ENCODE measurements around the gene ETFB. TPM values are rescaled to one million over a fixed set of nuclear protein-coding genes. Genes with fewer than 3 reads are reported as not detected.

The ETFB gene
- total and polyA plus RNA-seq, 9 of the 15 experiments (the other 6 are each of a cell fraction or from before 2014, with no cell fraction given), result 18.1 to 143 (median 96.1) TPM

- TF ChIP-seq CTCF (IDR thresholded peaks at IDR 0.05 in 2 of 3, conservative IDR thresholded peaks at IDR 0.05 in 1 of 3; ENCODE audit: insufficient read depth in 2 of 3, low read depth in 1 of 3, low read length in 3 of 3) (peak; percentile 44 to 69 (median 50); a peak in 5 of 6 replicates), SMC3 (conservative IDR thresholded peaks at IDR 0.05; ENCODE audit: insufficient read depth, low read depth, low read length) (0 out of 2 replicates have a peak, but pooled peaks have one; percentile 34), ARID1B (IDR thresholded peaks at IDR 0.05) (no peak), GTF2B (IDR thresholded peaks at IDR 0.05; ENCODE audit: extremely low read depth, insufficient read length) (no peak), ELK3 (CRISPR knock-in tag; IDR thresholded peaks at IDR 0.05) (no peak), ZBTB40 (IDR thresholded peaks at IDR 0.05) (no peak), ZBTB40 (CRISPR knock-in tag; IDR thresholded peaks at IDR 0.05) (no peak), GATA2 (CRISPR knock-in tag; IDR thresholded peaks at IDR 0.05) (no peak), RBM25 (IDR thresholded peaks at IDR 0.05; ENCODE audit: low read depth, low read length, severe bottlenecking) (peak; percentile 71)
Observed at GRCh38 chr19:51296336-51297093, 69.7 kb downstream of the ETFB start (continued).

All from K562 (cell line).